HG02610 (cell line): ENCODE measurements around the gene LIPA.
"Not testable (repeated sequence)": the region's sequence is repeated elsewhere in the genome, so short reads cannot be mapped to it uniquely, and the experiment has no call there.

Experiments
- ATAC-seq: cut with Tn5 transposase; IDR thresholded peaks from one replicate; pipeline ENCODE4 v1.9.1; 2021; ENCODE audit warnings: mild to moderate bottlenecking, moderate library complexity; ENCODE audit not compliant: unreplicated experiment

LIPA gene

DNA sequence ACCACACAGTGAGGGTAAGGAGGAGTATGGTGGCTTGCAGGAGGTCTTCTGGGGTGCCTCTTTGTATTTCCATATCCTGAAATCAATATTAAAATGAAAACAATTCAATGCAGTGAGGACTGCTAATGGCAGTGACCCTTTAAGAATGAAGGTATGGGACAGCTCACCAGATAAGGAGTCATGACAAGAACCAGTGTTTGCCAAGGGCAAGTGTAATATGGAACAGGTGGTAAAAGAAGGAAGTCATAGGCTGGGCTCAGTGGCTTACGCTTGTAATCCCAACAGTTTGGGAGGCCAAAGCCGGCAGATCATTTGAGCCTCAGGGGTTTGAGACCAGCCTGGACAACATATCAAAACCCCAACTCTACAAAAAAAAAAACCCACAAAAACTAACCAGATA lies 20.0 kb upstream of the LIPA start:
- ATAC-seq = no peak

DNA sequence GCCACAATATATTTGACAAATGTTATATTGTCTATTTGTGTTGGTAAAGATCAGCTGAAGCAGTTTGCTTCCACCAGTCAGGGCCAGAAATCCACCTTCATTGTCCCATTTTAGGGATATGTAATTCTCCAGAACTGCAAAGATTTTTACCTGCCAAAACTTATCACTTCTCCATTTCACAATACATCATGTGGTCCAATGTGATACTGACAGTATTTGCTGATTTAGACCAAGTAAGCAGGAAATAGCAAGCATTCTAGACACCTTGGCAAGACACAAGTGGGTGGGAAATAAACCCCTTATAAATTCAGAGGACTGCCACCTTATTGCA lies 18.5 kb upstream of the LIPA start:
- ATAC-seq = no peak

DNA sequence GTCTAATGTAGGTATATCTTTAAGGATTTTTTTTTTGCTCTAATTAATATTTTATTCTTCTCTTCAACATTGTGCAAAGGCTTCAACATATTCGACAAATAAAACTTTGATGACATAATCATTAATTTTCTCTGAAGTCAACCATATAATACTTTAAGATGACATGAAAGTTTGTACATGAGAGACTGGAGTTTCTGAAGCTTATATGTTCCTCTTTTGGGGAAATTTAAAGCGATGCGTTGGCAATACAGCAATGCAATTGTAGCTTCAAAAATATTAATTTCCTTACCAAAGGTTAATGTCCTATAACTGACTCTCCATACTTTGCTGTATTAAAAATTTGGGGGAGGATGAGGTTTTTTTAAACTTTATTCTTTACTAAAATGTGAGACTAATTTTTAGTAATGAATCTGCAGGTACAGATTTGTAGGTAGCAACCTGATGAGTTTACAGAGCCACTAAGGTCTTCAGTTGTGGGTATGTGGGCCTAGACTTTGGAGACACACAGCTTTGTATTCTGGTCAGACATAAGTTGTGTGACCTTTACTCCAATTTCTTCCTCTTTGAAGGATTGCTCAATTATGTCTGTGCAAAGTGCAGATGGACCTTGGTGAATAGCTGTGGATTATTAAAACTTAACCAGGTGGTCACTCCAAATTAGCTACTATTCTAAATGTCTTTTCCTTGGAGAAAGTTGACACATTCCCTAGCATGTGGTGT lies 18.0 kb upstream of the LIPA start:
- no peak for ATAC-seq

DNA sequence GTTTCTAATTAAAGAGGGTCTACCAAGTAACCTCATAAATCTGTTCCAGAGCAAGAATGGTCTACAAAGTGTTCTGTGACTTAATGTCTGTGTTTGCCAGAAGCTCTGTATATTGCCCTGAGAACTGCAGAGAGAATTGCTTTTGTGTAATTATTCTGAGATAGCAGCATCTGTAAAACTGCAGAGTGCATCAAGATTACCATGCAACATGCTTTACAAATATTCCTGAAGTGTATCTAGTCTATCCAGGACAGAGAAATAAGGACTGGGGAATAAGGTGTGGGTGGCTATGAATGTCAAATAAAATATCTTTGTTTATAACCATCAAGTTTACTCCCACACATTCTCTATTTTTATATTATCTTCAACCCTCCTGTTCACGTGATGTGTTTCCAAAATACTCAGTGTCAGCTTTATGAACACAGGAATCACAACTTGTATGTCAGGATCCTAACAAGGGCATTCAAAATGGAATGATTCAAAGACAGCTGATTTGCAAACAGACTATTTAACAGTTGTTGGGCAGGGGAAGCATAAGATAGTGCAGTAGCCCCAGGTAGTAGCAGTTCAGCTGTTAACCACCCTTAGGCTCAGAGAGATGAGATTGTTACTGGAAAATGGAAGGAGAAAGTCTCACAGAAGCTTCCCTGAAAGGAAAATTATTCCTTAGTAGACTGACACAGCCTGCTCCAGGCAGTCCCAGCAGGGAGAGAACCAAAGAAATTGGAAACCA lies 15.3 kb upstream of the LIPA start:
- ATAC-seq = no peak

DNA sequence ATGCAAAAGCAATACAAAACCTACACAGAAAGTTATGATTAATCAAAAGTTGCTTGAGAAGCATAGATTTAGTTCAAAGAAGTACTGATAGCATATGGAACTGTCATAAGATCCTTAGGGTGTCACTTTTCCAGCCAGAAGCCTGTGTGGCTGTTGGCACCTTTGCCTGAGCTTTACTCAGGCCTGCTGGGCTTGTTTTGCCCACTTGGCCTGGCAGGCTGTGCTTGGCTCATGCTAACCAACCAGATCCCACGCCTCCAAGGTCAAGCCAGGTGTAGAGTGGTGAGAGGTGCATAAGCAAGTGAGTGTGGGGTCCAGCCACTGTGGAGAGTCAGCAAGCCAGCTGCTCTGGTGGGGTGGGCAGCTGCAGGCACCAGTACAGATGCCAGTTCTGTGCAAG lies 12.0 kb upstream of the LIPA start:
- ATAC-seq = no peak

DNA sequence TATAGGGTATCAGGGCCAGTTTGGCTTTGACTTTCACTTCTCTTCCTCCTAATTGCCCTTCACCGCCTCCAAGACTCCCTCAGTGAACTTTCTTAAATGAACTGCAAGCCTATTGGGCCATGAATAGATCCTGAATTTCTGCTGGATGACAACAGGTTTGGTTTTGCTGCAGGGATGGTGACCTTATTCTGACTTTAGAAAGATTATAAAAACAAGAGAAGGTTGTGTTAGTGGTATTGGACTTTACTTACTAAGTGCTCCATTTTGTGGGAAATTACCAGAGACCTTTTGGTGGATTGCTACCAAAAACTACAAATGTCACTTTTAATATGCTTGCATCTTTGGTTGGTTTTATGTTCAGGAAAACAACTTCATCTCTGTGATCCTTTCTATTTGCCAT lies 11.5 kb upstream of the LIPA start:
- no peak for ATAC-seq

DNA sequence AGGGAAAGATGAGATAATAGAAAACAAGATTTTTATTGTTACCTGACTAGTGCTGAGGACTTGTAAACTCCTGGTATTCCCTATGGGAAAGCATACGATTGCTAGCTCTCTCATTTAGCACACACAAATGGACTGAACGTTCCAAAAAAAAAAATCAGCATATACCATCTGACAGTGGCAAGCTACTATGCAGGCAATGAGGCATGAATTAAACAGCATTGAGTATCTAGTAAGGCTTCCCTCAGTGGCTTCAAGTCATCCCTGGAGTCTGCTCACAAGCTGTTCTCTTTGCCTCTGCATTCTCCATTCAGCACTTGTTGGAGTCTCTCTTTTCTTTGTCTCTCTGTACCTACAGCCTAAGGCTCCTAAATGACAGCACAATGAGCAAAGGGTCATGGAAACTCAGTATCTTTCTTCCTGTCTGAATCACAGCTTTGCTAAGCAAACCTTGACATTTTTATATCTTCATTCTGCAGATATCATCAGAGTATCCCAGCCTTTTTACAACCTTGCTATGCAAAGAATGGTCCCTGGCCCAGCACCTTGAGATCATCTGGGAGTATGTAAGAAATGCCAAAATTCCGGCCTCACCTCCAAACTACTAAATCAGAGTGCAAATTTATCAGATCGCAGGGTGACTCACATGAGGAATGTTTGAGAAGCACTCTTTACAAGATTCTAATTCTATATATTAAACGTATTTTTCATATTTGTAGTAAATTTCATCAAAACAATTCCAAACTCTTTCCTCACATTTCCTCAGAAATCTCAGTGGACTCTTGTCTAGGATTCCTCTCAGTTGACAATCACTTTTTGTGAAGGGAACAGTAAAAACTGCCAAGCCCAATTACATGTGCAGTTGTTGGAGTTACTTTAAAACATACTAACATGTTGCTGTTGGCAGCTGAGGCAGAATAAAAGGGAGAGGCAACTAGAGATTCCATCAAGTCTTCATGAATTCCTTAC lies 10.8 kb upstream of the LIPA start:
- no peak for ATAC-seq

DNA sequence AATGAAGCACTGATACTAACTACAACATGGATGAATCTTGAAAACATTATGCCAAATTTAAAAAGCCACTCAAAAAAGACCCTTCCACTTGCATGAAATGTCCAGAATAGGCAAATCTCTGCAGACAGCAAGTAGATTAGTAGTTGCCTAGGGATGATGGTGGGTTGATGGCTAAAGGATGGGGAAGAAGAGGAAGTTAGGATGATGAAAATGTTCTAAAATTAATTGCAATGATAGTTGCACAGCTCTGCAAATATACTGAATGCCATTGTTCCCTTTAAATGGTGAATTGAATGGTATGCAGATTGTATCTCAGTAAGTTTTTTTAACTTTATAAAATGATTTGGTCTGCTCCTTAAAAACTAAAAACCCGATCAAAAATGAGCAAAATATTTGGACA lies 7.3 kb upstream of the LIPA start:
- ATAC-seq = no peak

DNA sequence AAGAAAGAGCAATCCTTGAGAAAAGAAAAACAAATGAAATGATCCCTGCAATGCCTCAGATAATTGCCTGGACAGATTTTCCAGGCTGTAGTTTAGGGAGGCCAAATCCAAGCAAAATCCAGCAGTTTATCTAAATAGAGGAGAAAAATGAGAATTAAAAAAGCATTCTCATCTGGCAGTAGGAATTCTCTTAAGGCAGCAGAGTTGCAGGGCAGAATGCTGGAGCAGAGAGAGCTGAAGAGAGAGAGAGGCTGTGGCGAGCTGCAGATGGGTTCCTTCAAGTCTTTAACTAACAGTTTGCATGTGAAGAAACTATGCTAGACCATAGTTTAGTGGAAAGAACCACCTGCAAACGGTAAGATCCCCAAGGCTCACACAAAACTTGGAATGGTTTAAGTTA lies 6.0 kb upstream of the LIPA start:
- no peak for ATAC-seq

DNA sequence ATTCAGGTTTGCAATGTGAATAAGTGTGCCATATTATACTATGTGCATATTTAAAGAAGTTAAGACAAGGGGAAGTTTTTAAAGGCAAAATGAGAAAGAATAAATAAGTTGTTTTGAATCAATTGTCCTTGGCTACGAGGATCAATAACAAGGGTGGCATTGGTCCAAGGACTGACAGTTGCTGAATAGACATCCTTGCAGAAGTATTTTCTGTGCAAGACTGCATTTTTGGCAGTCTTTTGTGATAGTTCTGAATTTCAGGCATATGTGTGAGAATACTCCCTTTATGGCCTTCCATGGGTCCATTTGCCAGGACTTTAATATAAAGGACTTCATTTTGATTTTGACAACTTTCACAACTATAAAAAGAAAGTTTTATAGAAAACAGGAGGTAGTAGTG lies 5.4 kb upstream of the LIPA start:
- ATAC-seq = no peak

DNA sequence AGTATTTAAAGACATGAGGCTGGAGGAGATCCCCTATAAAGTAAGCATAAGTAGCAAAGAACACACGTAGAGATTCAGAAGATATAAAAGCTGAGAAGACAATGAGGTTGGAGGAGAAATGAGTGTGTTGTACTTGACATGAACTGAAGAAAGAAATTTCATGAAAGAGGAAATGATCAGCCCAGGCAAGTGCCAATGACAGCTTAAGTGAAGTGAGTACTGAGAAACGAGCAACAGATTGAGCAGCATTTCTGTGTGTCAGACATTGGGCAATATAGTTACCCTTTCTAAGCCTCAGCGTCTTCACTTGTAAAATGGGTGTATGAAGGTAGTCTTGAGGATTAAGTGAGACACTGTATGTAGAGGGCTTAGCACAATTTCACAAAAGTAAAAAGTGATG lies 4.8 kb upstream of the LIPA start:
- ATAC-seq = no peak

DNA sequence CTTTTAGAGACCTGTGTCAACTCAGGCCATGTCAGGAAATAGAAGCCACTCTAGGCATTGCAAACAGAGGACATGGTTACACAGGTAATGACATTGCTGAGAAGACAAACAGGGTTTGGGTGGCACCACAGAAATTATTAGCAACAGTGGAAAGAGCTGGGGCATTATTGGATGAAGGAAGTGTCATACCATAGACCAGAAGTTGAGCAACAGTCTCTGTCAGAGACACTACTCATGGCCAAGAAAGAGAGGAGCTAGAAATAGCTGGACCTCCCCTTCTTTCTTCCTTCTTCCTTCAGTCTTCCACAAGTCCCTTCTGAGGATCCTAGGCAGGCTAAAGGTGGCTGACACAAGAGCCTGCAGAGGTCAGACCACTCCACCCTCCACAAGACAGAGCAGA lies 4.2 kb upstream of the LIPA start:
- ATAC-seq = no peak

DNA sequence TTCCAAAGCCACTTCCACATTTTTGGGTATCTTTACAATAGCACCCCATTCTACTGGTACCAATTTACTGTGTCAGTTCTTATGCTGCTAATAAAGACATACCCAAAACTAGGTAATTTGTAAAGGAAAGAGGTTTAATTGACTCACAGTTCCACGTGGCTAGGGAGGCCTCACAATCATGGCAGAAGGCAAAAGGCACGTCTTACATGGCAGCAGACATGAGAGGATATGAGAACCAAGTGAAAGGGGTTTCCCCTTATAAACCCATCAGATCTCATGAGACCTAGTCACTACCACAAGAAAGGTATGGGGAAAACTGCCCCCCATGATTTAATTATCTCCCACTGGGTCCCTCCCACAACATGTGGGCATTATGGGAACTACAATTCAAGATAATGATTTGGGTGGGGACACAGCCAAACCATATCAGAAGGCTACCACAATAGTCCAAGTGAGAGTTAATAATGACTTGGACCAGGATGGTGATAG lies 3.6 kb upstream of the LIPA start:
- not testable (repeated sequence) for ATAC-seq

DNA sequence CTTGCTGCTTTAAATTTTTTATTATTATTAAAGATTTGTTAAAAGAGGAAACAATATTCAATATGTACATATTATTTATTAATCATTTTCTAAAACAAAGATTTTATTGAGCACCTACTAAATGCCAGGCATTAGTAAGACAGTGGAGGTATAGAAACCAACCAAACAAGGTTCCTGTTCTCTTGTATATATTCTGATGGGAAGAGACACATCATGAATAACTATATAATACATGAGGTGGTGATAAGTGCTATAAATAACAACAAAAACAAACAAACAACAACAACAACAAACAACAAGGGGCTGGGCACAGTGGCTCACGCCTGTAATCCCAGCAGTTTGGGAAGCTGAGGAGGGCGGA lies 630 bp upstream of the LIPA start:
- no peak for ATAC-seq

DNA sequence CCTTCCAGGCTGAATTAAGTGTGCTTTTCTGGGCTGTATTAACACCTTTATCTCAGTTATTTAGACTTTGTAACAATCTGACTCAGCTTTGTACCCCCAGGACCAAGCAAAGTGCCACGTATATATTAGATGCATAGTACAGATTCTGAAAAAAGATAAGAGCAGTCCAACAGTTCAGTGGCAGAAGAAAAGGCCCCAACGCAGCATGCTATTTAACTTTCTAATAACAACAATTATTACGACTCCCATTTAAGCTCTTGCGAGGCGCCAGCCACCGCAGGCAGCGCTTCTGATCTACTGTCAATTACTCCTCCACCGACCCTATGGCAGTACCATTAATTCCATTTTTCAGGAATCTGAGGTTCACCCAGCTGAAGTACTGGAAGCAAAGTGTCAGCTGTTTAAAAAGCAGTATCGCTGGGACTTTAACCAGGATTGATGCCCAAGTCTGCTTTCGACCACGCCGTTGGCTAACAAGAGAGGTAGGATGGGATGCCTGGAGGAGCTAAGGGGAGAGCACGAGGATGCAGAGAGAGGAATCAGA lies 638 bp downstream of the LIPA start:
- no peak for ATAC-seq

DNA sequence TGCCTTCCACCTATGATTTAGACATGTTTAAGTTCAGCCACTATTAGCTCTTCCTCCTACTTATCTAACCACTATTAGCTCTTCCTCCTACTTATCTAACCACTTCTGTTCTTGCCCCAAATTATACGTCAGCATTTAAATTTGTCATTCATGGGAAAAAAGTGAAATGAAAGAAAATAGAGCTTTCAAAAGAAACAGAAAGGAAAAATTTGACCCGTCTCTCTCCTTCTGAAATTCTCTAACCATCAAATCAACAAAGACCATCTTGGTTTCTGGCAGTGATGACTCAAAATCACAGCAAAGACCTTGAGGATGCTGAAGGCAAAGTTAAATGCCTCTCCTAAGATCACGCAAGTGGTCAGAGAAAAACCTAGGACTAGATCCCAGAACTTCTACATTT lies 2.6 kb downstream of the LIPA start:
- ATAC-seq = no peak

DNA sequence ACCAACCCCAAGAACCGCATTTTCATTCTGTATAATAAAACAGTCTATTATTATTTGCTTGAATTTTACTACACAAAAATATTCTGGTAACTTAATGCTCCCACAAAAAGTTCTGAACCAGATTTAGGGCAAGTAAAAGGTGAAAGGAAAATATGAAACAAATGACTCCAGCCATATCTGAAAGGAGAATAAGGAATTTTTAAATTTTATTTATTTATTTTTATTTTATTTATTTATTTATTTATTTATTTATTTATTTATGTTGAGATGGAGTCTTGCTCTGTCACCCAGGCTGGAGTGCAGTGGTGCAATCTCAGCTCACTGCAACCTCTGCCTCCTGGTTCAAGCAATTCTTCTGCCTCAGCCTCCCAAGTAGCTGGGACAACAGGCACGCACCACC lies 4.0 kb downstream of the LIPA start:
- not testable (repeated sequence) for ATAC-seq

DNA sequence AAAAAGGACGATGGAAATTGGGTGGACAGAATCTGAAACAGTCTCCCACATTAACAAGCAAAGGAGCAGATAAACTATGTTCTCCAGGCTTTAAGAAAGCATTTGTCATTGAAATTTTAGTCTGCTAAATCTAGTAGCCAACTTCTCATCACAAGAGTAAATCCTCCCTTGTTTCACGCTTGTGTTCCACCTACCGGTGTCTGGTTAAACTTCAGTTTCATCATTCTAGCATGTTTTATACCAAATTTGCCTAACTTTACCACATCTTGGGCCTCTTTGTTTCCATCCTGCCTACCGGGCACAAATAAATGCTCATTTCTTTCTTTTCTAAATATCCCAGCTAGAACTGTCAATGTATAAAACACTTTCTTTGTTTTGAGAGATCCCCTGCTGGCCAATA lies 5.8 kb downstream of the LIPA start:
- peak; percentile 33 for ATAC-seq

DNA sequence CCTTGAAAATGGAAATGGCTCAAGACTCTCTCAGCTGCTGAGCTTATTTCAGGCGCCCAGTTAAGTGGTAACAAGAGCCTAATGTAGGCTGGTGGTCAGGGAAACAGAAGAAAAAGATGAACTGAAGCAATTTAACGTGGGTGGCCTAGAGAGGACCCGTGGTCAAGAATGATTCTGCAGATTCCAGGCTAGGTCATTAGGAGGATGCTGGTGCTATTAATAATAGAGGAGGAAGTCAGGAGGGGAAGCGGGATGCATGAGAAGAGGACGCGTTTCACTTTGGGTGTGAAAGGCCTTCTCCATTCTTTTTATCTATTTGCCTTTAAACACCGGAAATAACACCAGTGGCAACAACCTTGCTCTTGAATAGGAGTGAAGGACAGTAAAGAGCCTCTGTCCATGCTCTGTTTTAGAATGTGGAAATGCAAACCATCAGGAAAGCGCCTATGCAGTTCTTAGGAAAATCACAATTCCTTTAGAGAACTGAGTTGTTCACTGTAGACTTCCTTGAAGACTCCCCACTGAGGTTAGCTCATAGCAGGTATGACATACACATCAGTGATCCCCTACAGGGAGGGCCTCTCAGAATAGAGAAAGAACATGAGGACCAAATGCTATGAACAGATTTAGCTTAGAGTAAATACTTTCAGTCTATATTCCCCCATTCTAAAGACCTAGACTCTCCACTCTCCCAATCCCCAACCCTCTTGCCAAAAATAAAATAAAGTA lies 8.6 kb downstream of the LIPA start:
- ATAC-seq = peak; percentile 32

DNA sequence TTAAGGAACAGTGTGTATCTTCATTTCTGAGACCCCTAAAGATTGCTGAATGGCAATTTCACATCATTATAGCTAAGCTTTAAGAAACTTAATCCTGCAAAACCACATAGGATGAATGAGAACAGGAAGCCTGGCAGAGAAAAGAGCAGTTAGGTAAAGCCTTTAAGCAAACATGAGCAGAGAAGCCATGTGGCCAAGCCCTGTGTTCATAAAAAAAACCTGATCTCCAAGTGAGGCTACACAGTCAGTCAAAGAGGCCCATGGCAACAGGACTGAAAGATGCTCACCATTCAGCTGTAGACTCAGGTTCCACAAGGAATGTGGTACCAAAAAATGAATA lies 9.3 kb downstream of the LIPA start:
- ATAC-seq = no peak
